Measurements from ENCODE around the gene CPSF4. TPM values are rescaled to one million over a fixed set of nuclear protein-coding genes. Genes with fewer than 3 reads are reported as not detected.
A peak's percentile ranks its signal among the peaks of the same experiment; 100 is the strongest.
"Not testable (repeated sequence)": the region's sequence is repeated elsewhere in the genome, so short reads cannot be mapped to it uniquely, and the experiment has no call there.

CPSF4 gene
- total RNA-seq, 1 experiment from 2014 or later = 95.1 TPM

GRCh38 chr7:99420986-99421385, 17.8 kb upstream of the CPSF4 start:
- H3K4me3 ChIP-seq (ENCODE audit: insufficient read depth, low read depth, low read length) = no peak overlapping the region
- no peak for DNase-seq
- H3K36me3 ChIP-seq (replicated peaks; ENCODE audit: control insufficient read depth, insufficient read depth, low read length) = peaks cover 60% of the 10 kb centered on the region
- H3K27me3 ChIP-seq (ENCODE audit: control insufficient read depth, insufficient read depth, low read length) = no peaks in the 10 kb centered on the region

- DNase-seq = peak; percentile 39
Measured at GRCh38 chr7:99422186-99422585, 16.6 kb upstream of the CPSF4 start.

GRCh38 chr7:99422625-99423024, 16.1 kb upstream of the CPSF4 start:
- Histone ChIP-seq H3K4me3 (ENCODE audit: insufficient read depth, low read depth, low read length) (no peak overlapping the region), H3K27me3 (ENCODE audit: control insufficient read depth, insufficient read depth, low read length) (no peaks in the 10 kb centered on the region), H3K36me3 (replicated peaks; ENCODE audit: control insufficient read depth, insufficient read depth, low read length) (peaks cover 49% of the 10 kb centered on the region)
- no peak for DNase-seq

More at GRCh38 chr7:99422186-99422585, 16.6 kb upstream of the CPSF4 start:
- peaks cover 54% of the 10 kb centered on the region for H3K36me3 ChIP-seq (replicated peaks; ENCODE audit: control insufficient read depth, insufficient read depth, low read length)
- no peaks in the 10 kb centered on the region for H3K27me3 ChIP-seq (ENCODE audit: control insufficient read depth, insufficient read depth, low read length)
- H3K4me3 ChIP-seq (ENCODE audit: insufficient read depth, low read depth, low read length) = no peak overlapping the region

GRCh38 chr7:99424932-99425730, 13.6 kb upstream of the CPSF4 start:
- Histone ChIP-seq H3K36me3 (replicated peaks; ENCODE audit: control insufficient read depth, insufficient read depth, low read length) (peaks cover 45% of the 10 kb centered on the region), H3K27me3 (ENCODE audit: control insufficient read depth, insufficient read depth, low read length) (no peaks in the 10 kb centered on the region), H3K4me3 (ENCODE audit: insufficient read depth, low read depth, low read length) (no peak overlapping the region)
- DNase-seq = peak; percentile 31

GRCh38 chr7:99428972-99429566, 9.7 kb upstream of the CPSF4 start:
- Histone ChIP-seq H3K4me3 (ENCODE audit: insufficient read depth, low read depth, low read length) (no peak overlapping the region), H3K36me3 (replicated peaks; ENCODE audit: control insufficient read depth, insufficient read depth, low read length) (peaks cover 44% of the 10 kb centered on the region), H3K27me3 (ENCODE audit: control insufficient read depth, insufficient read depth, low read length) (no peaks in the 10 kb centered on the region)
- no peak for DNase-seq

GRCh38 chr7:99429756-99430155, 9.0 kb upstream of the CPSF4 start:
- Histone ChIP-seq H3K4me3 (ENCODE audit: insufficient read depth, low read depth, low read length) (no peak overlapping the region), H3K36me3 (replicated peaks; ENCODE audit: control insufficient read depth, insufficient read depth, low read length) (peaks cover 41% of the 10 kb centered on the region), H3K27me3 (ENCODE audit: control insufficient read depth, insufficient read depth, low read length) (no peaks in the 10 kb centered on the region)
- DNase-seq = no peak

GRCh38 chr7:99431756-99432540, 6.8 kb upstream of the CPSF4 start:
- DNase-seq; H3K27me3 ChIP-seq (ENCODE audit: control insufficient read depth, insufficient read depth, low read length); H3K4me3 ChIP-seq (ENCODE audit: insufficient read depth, low read depth, low read length): not testable (repeated sequence)
- peaks cover 34% of the 10 kb centered on the region for H3K36me3 ChIP-seq (replicated peaks; ENCODE audit: control insufficient read depth, insufficient read depth, low read length)

GRCh38 chr7:99433158-99433557, 5.6 kb upstream of the CPSF4 start:
- Histone ChIP-seq H3K36me3 (replicated peaks; ENCODE audit: control insufficient read depth, insufficient read depth, low read length) (peaks cover 34% of the 10 kb centered on the region), H3K4me3 (ENCODE audit: insufficient read depth, low read depth, low read length) (no peak overlapping the region), H3K27me3 (ENCODE audit: control insufficient read depth, insufficient read depth, low read length) (no peaks in the 10 kb centered on the region)
- DNase-seq = no peak

GRCh38 chr7:99437946-99438572, 684 bp upstream of the CPSF4 start:
- DNase-seq = no peak
- Histone ChIP-seq H3K4me3 (ENCODE audit: insufficient read depth, low read depth, low read length) (peak overlapping the region; percentile 100), H3K27me3 (ENCODE audit: control insufficient read depth, insufficient read depth, low read length) (no peaks in the 10 kb centered on the region), H3K36me3 (replicated peaks; ENCODE audit: control insufficient read depth, insufficient read depth, low read length) (peaks cover 21% of the 10 kb centered on the region)

- no peak for DNase-seq
- Histone ChIP-seq H3K27me3 (ENCODE audit: control insufficient read depth, insufficient read depth, low read length) (no peaks in the 10 kb centered on the region), H3K4me3 (ENCODE audit: insufficient read depth, low read depth, low read length) (no peak overlapping the region), H3K36me3 (replicated peaks; ENCODE audit: control insufficient read depth, insufficient read depth, low read length) (peaks cover 27% of the 10 kb centered on the region)
Measured at GRCh38 chr7:99440195-99440594, 1.5 kb downstream of the CPSF4 start.

GRCh38 chr7:99446096-99446495, 7.4 kb downstream of the CPSF4 start:
- Histone ChIP-seq H3K4me3 (ENCODE audit: insufficient read depth, low read depth, low read length) (no peak overlapping the region), H3K36me3 (replicated peaks; ENCODE audit: control insufficient read depth, insufficient read depth, low read length) (peaks cover 64% of the 10 kb centered on the region), H3K27me3 (ENCODE audit: control insufficient read depth, insufficient read depth, low read length) (no peaks in the 10 kb centered on the region)
- DNase-seq = no peak

GRCh38 chr7:99447943-99448342, 9.2 kb downstream of the CPSF4 start:
- Histone ChIP-seq H3K4me3 (ENCODE audit: insufficient read depth, low read depth, low read length) (no peak overlapping the region), H3K36me3 (replicated peaks; ENCODE audit: control insufficient read depth, insufficient read depth, low read length) (peaks cover 63% of the 10 kb centered on the region), H3K27me3 (ENCODE audit: control insufficient read depth, insufficient read depth, low read length) (no peaks in the 10 kb centered on the region)
- DNase-seq = no peak

GRCh38 chr7:99448855-99449254, 10.1 kb downstream of the CPSF4 start:
- DNase-seq = peak; percentile 25
- H3K4me3 ChIP-seq (ENCODE audit: insufficient read depth, low read depth, low read length) = no peak overlapping the region
- H3K36me3 ChIP-seq (replicated peaks; ENCODE audit: control insufficient read depth, insufficient read depth, low read length) = peaks cover 64% of the 10 kb centered on the region
- no peaks in the 10 kb centered on the region for H3K27me3 ChIP-seq (ENCODE audit: control insufficient read depth, insufficient read depth, low read length)

- DNase-seq = peak; percentile 21
- Histone ChIP-seq H3K4me3 (ENCODE audit: insufficient read depth, low read depth, low read length) (no peak overlapping the region), H3K36me3 (replicated peaks; ENCODE audit: control insufficient read depth, insufficient read depth, low read length) (peaks cover 66% of the 10 kb centered on the region), H3K27me3 (ENCODE audit: control insufficient read depth, insufficient read depth, low read length) (no peaks in the 10 kb centered on the region)
Measured at GRCh38 chr7:99449326-99449725, 10.6 kb downstream of the CPSF4 start.

Data from H7 (cell line).